GM12878 (cell line): ENCODE results near the gene STX12. TPM values are rescaled to one million over a fixed set of nuclear protein-coding genes. Genes with fewer than 3 reads are reported as not detected.

Experiments
- ATAC-seq: fragments of 200-7000 bp; cut with Tn5 transposase; 3 replicates; pipeline ENCODE4 v1.9.1; 2020; ENCODE audit warnings: mild to moderate bottlenecking, moderate library complexity
- BruUV-seq: library from RNA; stranded (reverse); fragments of 400-500 nt; replicated peaks from 2 replicates; lab custom pipeline; 2021; lab: Mats Ljungman, UMichigan
- CTCF ChIA-PET: fragments of 300-600 bp; sonication (Branson Sonifier 250); formaldehyde crosslinking; extraction: SDS; loops from one replicate; lab custom pipeline; 2021; ENCODE audit warnings: inconsistent platforms; lab: Yijun Ruan, JAX
- POLR2A ChIA-PET: fragments of 350-600 bp; formaldehyde crosslinking; extraction: SDS; loops from one replicate; lab custom pipeline; 2021; ENCODE audit warnings: inconsistent platforms; lab: Charles Lee
- RAD21 ChIA-PET: fragments of 300-600 bp; sonication (Branson Sonifier 250); formaldehyde crosslinking; loops from one replicate; lab custom pipeline; 2023; ENCODE audit warnings: antibody characterized with exemption; ENCODE audit not compliant: unreplicated experiment; lab: Charles Lee
- SMC1A ChIA-PET: fragments of 300-600 bp; sonication (Branson Sonifier 250); formaldehyde crosslinking; loops from one replicate; lab custom pipeline; 2023; ENCODE audit not compliant: unreplicated experiment, uncharacterized antibody; lab: Charles Lee
- DNase-seq: peaks from one replicate; pipeline ENCODE4 v3.0.0-alpha.2; 2011; ENCODE audit warnings: low read depth, low spot score
- FAIRE-seq: peaks from 3 replicates; lab custom pipeline; 2011; peaks lifted over from hg19 to GRCh38; lab: Jason Lieb, UNC
- H2AFZ ChIP-seq: 2 replicates; pipeline ENCODE4 v1.6.0; 2011; ENCODE audit warnings: low read depth, low read length, control low read depth; ENCODE audit not compliant: control insufficient read depth
- H3K27ac ChIP-seq: 2 replicates; pipeline ENCODE4 v1.5.1; 2011; ENCODE audit warnings: control low read depth; ENCODE audit not compliant: control insufficient read depth, insufficient read depth
- H3K27me3 ChIP-seq, 2 experiments: replicated peaks in 1 of 2; 2 replicates each; pipeline versions ENCODE4 v1.6.0 to v1.6.1; 2011; ENCODE audit warnings: low read length in 1 of 2; ENCODE audit not compliant: control insufficient read depth in 2 of 2, insufficient read depth in 2 of 2
- H3K36me3 ChIP-seq, 2 experiments: 2 replicates each; pipeline ENCODE4 v1.5.1; 2011; ENCODE audit warnings: low read length in 1 of 2; ENCODE audit not compliant: control insufficient read depth in 2 of 2, insufficient read depth in 2 of 2
- H3K4me1 ChIP-seq: 2 replicates; pipeline ENCODE4 v1.6.1; 2011; ENCODE audit warnings: mild to moderate bottlenecking, low read length, moderate library complexity, mixed read lengths; ENCODE audit not compliant: control insufficient read depth, insufficient read depth
- H3K4me2 ChIP-seq: 2 replicates; pipeline ENCODE4 v1.6.0; 2011; ENCODE audit warnings: control low read depth; ENCODE audit not compliant: control insufficient read depth, insufficient read depth
- H3K4me3 ChIP-seq: fragments of 200-600 bp; sonication (generic); 2 replicates; pipeline ENCODE4 v1.5.1; 2016
- H3K79me2 ChIP-seq: 2 replicates; pipeline ENCODE4 v1.6.0; 2011; ENCODE audit warnings: low read length; ENCODE audit not compliant: control insufficient read depth, insufficient read depth
- H3K9ac ChIP-seq: 2 replicates; pipeline ENCODE4 v1.8.0; 2011; ENCODE audit warnings: low read length, control low read depth, mixed read lengths; ENCODE audit not compliant: control insufficient read depth, insufficient read depth
- H3K9me3 ChIP-seq: replicated peaks from 3 replicates; pipeline ENCODE4 v1.5.1; 2011; ENCODE audit warnings: mild to moderate bottlenecking, low read length; ENCODE audit not compliant: control insufficient read depth, insufficient read depth
- H4K20me1 ChIP-seq: 2 replicates; pipeline ENCODE4 v1.6.0; 2011; ENCODE audit not compliant: control insufficient read depth, insufficient read depth
- E2F8 ChIP-seq: fragments of 450-650 bp; IDR thresholded peaks from 2 replicates; pipeline ENCODE4 v1.6.1; 2018; ENCODE audit warnings: mild to moderate bottlenecking, low read depth, moderate library complexity; ENCODE audit not compliant: partially characterized antibody
- EED ChIP-seq: sonication (generic); IDR thresholded peaks from 2 replicates; pipeline ENCODE4 v1.6.1; 2016; ENCODE audit warnings: antibody characterized with exemption, low read depth
- ETV6 ChIP-seq, 2 experiments: fragments of 450-650 bp in 1 of 2; IDR thresholded peaks in 1 of 2; conservative IDR thresholded peaks in 1 of 2; 2 replicates each; pipeline ENCODE4 v1.6.1; 2014; ENCODE audit warnings: antibody characterized with exemption in 1 of 2, borderline replicate concordance in 1 of 2, low read depth in 1 of 2, mild to moderate bottlenecking in 1 of 2, moderate library complexity in 1 of 2
- HDAC6 ChIP-seq: fragments of 200-600 bp; sonication (generic); IDR thresholded peaks from one replicate; pipeline ENCODE4 v1.8.0; 2017; ENCODE audit warnings: antibody characterized with exemption; ENCODE audit not compliant: unreplicated experiment
- NBN ChIP-seq: fragments of 450-650 bp; IDR thresholded peaks from 2 replicates; pipeline ENCODE4 v1.6.1; 2016
- PAX5 ChIP-seq: IDR thresholded peaks from 2 replicates; pipeline ENCODE4 v1.6.1; 2011; ENCODE audit warnings: low read depth, low read length, borderline replicate concordance
- POLR2A ChIP-seq: IDR thresholded peaks from 2 replicates; pipeline ENCODE4 v1.6.1; 2011; ENCODE audit warnings: low read depth, mild to moderate bottlenecking, low read length
- RAD51 ChIP-seq: fragments of 450-650 bp; IDR thresholded peaks from 2 replicates; pipeline ENCODE4 v1.6.1; 2016; ENCODE audit warnings: moderate library complexity, mild to moderate bottlenecking, inconsistent platforms
- RB1 ChIP-seq: fragments of 450-650 bp; formaldehyde crosslinking; IDR thresholded peaks from 2 replicates; pipeline ENCODE4 v1.6.1; 2017; ENCODE audit warnings: mild to moderate bottlenecking, borderline replicate concordance
- RCOR1 ChIP-seq: conservative IDR thresholded peaks from 2 replicates; pipeline ENCODE4 v1.6.1; 2012; ENCODE audit warnings: low read depth, low read length, improper control_type of control experiment
- SMC3 ChIP-seq: IDR thresholded peaks from 2 replicates; pipeline ENCODE4 v1.6.1; 2011; ENCODE audit warnings: low read length, improper control_type of control experiment, borderline replicate concordance
- TARDBP ChIP-seq: IDR thresholded peaks from 2 replicates; pipeline ENCODE4 v1.6.1; 2016; ENCODE audit warnings: borderline replicate concordance
- ZBTB11 ChIP-seq: fragments of 450-650 bp; formaldehyde crosslinking; IDR thresholded peaks from 2 replicates; pipeline ENCODE4 v1.5.0; 2022; ENCODE audit warnings: mild to moderate bottlenecking, missing genetic modification characterization
- ZNF384 ChIP-seq: IDR thresholded peaks from 2 replicates; pipeline ENCODE4 v1.6.1; 2012; ENCODE audit warnings: low read depth, mild to moderate bottlenecking, low read length, improper control_type of control experiment, borderline replicate concordance
- WGBS: methylation state at CpG from one replicate; pipeline ENCODE4 v1.1.6; 2016; ENCODE audit warnings: low lambda C conversion rate; ENCODE audit not compliant: insufficient replicate concordance, insufficient coverage; ENCODE audit errors: missing lambda C conversion rate; 5-methylcytosine and 5-hydroxymethylcytosine counted together
- in situ Hi-C: fragments of 300-500 bp; cut with MboI; formaldehyde crosslinking; loops from 9 replicates; pipeline ENCODE4 v1.14.3; 2018; ENCODE audit warnings: mixed read lengths
- intact Hi-C: fragments of 100-400 bp; cut with micrococcal nuclease; formaldehyde crosslinking; loops from one replicate; pipeline ENCODE4 v1.14.2; 2022; ENCODE audit not compliant: unreplicated experiment
- polyA plus RNA-seq, 11 experiments: library from polyadenylated mRNA; depleted of rRNA in 4 of 11; unstranded in 6 of 11; stranded (reverse) in 5 of 11; fragments of >200 nt; fragmentation: Nextera tagmentation in 4 of 11; fragmentation: Illumina TruSeq in 1 of 11; extraction: Ambion mirVana in 4 of 11; extraction: Trizol in 1 of 11; gene quantifications; 1 replicate in 1 of 11; 2 replicates in 10 of 11; pipeline versions ENCODE4 v1.2.1 to v1.2.3, GENCODE V29; 2011 to 2016; ENCODE audit warnings: inconsistent platforms in 2 of 11, missing spikeins in 2 of 11, low read depth in 1 of 11
- total RNA-seq, 4 experiments: library from RNA; depleted of rRNA in 3 of 4; stranded (reverse); fragments of >200 nt in 3 of 4; fragmentation: Illumina TruSeq in 1 of 4; extraction: Trizol in 1 of 4; gene quantifications; 2 replicates each; pipeline versions ENCODE4 v1.2.1 to v1.2.3, GENCODE V29; 2013 to 2021

Gene STX12
- total and polyA plus RNA-seq, 10 of the 15 experiments (the other 5 are each of a cell fraction or from before 2014, with no cell fraction given), result 20.2 to 35.0 (median 28.1) TPM

- intact Hi-C loops, result no loop called here
- Histone ChIP-seq H3K4me1 (no peaks in the 10 kb centered on the region), H2AFZ (no peak overlapping the region), H3K4me3 (no peak overlapping the region), H3K27me3 (no peaks in the 10 kb centered on the region), H3K27ac (no peak overlapping the region), H3K4me2 (no peak overlapping the region), H3K9ac (no peak overlapping the region), H3K9me3 (no peaks in the 10 kb centered on the region), H3K79me2 (no peaks in the 10 kb centered on the region), H3K36me3 (peaks cover 2 to 19% of the 10 kb centered on the region in 2 experiments), H4K20me1 (no peaks in the 10 kb centered on the region)
- in situ Hi-C loops, result no loop called here
- ChIA-PET RAD21 (interaction anchor here (0.8 kb wide), 1 partner anchor 48 kb away, joined by 3 read pairs; no protein-coding TSS in a partner anchor), POLR2A (no interaction called here), SMC1A (interaction anchor here (1.0 kb wide), 1 partner anchor 17 kb away, joined by 3 read pairs; no protein-coding TSS in a partner anchor), CTCF (no interaction called here)
- no TSS peak for BruUV-seq
- TF ChIP-seq HDAC6 (no peak), NBN (no peak), POLR2A (no peak), SMC3 (no peak), E2F8 (no peak), TARDBP (no peak), RAD51 (no peak), ETV6 (conservative IDR thresholded peaks at IDR 0.05 in 1 of 2, IDR thresholded peaks at IDR 0.05 in 1 of 2; ENCODE audit: borderline replicate concordance in 1 of 2, low read depth in 1 of 2) (no peak), RCOR1 (no peak), EED (no peak), PAX5 (no peak), ZBTB11 (CRISPR knock-in tag) (no peak), RB1 (no peak), ZNF384 (no peak)
- FAIRE-seq, result no peak
- no peak for ATAC-seq
- DNase-seq, result no peak
- 94% methylated on average over 2 of the region's 2 CpGs for WGBS
These were observed 44.1 kb downstream of the STX12 start for GRCh38 chr1:27816921-27817630.
